GM12878 (cell line): Measurements from ENCODE around the gene YARS2.

Experiments
- ATF2 ChIP-seq: IDR thresholded peaks from 2 replicates; pipeline ENCODE4 v1.6.1; 2012; ENCODE audit warnings: low read length, inconsistent platforms
- ATF3 ChIP-seq: IDR thresholded peaks from 2 replicates; pipeline ENCODE4 v1.6.1; 2011; ENCODE audit warnings: low read depth, mild to moderate bottlenecking, low read length, moderate library complexity, borderline replicate concordance; ENCODE audit errors: extremely low read depth
- CTCF ChIP-seq, 3 experiments: IDR thresholded peaks in 2 of 3; conservative IDR thresholded peaks in 1 of 3; 2 replicates each; pipeline ENCODE4 v1.5.1; 2011; ENCODE audit warnings: low read depth in 3 of 3, low read length in 3 of 3, mild to moderate bottlenecking in 3 of 3, control low read depth in 2 of 3, moderate library complexity in 2 of 3, inconsistent platforms in 1 of 3, mixed read lengths in 1 of 3; ENCODE audit not compliant: control insufficient read depth in 2 of 3, insufficient read depth in 1 of 3; ENCODE audit errors: extremely low read depth in 1 of 3
- NR2C2 ChIP-seq: IDR thresholded peaks from 2 replicates; pipeline ENCODE4 v1.6.1; 2011; ENCODE audit warnings: borderline replicate concordance, low read depth; ENCODE audit not compliant: control insufficient read depth, insufficient read length
- POLR2AphosphoS2 ChIP-seq: IDR thresholded peaks from 2 replicates; pipeline ENCODE4 v1.6.1; 2011; ENCODE audit warnings: low read depth, mild to moderate bottlenecking, low read length, improper control_type of control experiment, moderate library complexity
- RAD21 ChIP-seq: IDR thresholded peaks from 2 replicates; pipeline ENCODE4 v1.6.1; 2011; ENCODE audit warnings: mild to moderate bottlenecking, low read depth, low read length, moderate library complexity; ENCODE audit not compliant: insufficient read depth
- ZBED1 ChIP-seq: IDR thresholded peaks from 2 replicates; pipeline ENCODE4 v1.6.1; 2016; ENCODE audit warnings: borderline replicate concordance

- no peak for TF ChIP-seq CTCF (IDR thresholded peaks at IDR 0.05 in 2 of 3, conservative IDR thresholded peaks at IDR 0.05 in 1 of 3; ENCODE audit: control insufficient read depth in 2 of 3, extremely low read depth in 1 of 3, insufficient read depth in 1 of 3, low read depth in 3 of 3, low read length in 3 of 3)
- TF ChIP-seq NR2C2 = no peak
- TF ChIP-seq POLR2AphosphoS2 = no peak
- no peak for TF ChIP-seq ATF3
- no peak for TF ChIP-seq ZBED1
- TF ChIP-seq ATF2 = no peak
- no peak for TF ChIP-seq RAD21
These were observed 53.2 kb downstream of the YARS2 start for GRCh38 chr12:32702473-32702872.
